Kidney tubule cell (primary cell): Measurements from ENCODE around the gene EPHA5.

Experiments used
- DNase-seq: peaks from one replicate; pipeline ENCODE4 v3.0.0-alpha.2; 2018; ENCODE audit warnings: low spot score

EPHA5 gene

GRCh38 chr4:65624651-65625050 is 45.6 kb downstream of the EPHA5 start:
- peak; percentile 2 for DNase-seq

- peak; percentile 83 for DNase-seq
These were observed 46.8 kb downstream of the EPHA5 start for GRCh38 chr4:65623506-65623905.

- DNase-seq: no peak
These were observed 52.9 kb downstream of the EPHA5 start for GRCh38 chr4:65617416-65617815.

- no peak for DNase-seq
These were observed 65.8 kb downstream of the EPHA5 start for GRCh38 chr4:65604515-65604914.

GRCh38 chr4:65600656-65601055 is 69.6 kb downstream of the EPHA5 start:
- no peak for DNase-seq

GRCh38 chr4:65599340-65599739 is 70.9 kb downstream of the EPHA5 start:
- DNase-seq: no peak

GRCh38 chr4:65597697-65598096 is 72.6 kb downstream of the EPHA5 start:
- DNase-seq: no peak

- no peak for DNase-seq
These were observed 78.2 kb downstream of the EPHA5 start for GRCh38 chr4:65592089-65592488.

- DNase-seq: no peak
These were observed 80.4 kb downstream of the EPHA5 start for GRCh38 chr4:65589921-65590320.

- no peak for DNase-seq
These were observed 81.0 kb downstream of the EPHA5 start for GRCh38 chr4:65589331-65589730.

- DNase-seq: peak; percentile 1
These were observed 89.7 kb downstream of the EPHA5 start for GRCh38 chr4:65580551-65580950.

- DNase-seq: no peak
These were observed 103.8 kb downstream of the EPHA5 start for GRCh38 chr4:65566473-65566872.

GRCh38 chr4:65561164-65561563 is 109.1 kb downstream of the EPHA5 start:
- no peak for DNase-seq

- DNase-seq: no peak
These were observed 111.0 kb downstream of the EPHA5 start for GRCh38 chr4:65559270-65559669.

GRCh38 chr4:65552057-65552456 is 118.2 kb downstream of the EPHA5 start:
- no peak for DNase-seq

- no peak for DNase-seq
These were observed 119.8 kb downstream of the EPHA5 start for GRCh38 chr4:65550500-65550899.

GRCh38 chr4:65546882-65547416 is 123.3 kb downstream of the EPHA5 start:
- DNase-seq: no peak

- DNase-seq: peak; percentile 3
These were observed 131.7 kb downstream of the EPHA5 start for GRCh38 chr4:65538571-65538970.

- DNase-seq: no peak
These were observed 135.2 kb downstream of the EPHA5 start for GRCh38 chr4:65535113-65535512.

- DNase-seq: no peak
These were observed 148.6 kb downstream of the EPHA5 start for GRCh38 chr4:65521666-65522065.

GRCh38 chr4:65515646-65516045 is 154.6 kb downstream of the EPHA5 start:
- DNase-seq: no peak

- DNase-seq: peak; percentile 50
These were observed 159.3 kb downstream of the EPHA5 start for GRCh38 chr4:65510976-65511375.

- DNase-seq: peak; percentile 61
These were observed 162.1 kb downstream of the EPHA5 start for GRCh38 chr4:65508168-65508567.

- DNase-seq: peak; percentile 18
These were observed 168.1 kb downstream of the EPHA5 start for GRCh38 chr4:65502131-65502701.
